Measurements from ENCODE around the gene ARHGAP6.

The ARHGAP6 gene

DNA sequence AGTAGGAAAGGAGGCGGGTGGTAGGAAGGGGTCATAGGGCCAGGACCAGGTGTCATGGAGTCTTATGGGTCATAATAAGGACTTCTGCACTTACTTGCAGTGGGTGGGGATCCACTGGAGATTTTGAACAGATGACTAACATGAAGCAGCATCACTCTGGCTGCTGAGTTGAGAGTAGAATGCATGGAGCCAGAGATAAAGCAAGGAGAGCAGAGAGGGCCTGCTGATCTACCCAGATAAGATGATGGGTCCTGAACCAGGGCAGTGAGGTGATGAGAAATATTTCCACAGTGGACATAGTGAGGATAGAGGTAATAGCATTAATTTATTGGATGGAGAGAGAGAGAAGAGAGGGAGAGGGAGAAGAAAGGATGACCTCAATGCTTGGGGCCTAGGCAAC lies 506.6 kb downstream of the ARHGAP6 start:
- TF ChIP-seq, protein P1, sequence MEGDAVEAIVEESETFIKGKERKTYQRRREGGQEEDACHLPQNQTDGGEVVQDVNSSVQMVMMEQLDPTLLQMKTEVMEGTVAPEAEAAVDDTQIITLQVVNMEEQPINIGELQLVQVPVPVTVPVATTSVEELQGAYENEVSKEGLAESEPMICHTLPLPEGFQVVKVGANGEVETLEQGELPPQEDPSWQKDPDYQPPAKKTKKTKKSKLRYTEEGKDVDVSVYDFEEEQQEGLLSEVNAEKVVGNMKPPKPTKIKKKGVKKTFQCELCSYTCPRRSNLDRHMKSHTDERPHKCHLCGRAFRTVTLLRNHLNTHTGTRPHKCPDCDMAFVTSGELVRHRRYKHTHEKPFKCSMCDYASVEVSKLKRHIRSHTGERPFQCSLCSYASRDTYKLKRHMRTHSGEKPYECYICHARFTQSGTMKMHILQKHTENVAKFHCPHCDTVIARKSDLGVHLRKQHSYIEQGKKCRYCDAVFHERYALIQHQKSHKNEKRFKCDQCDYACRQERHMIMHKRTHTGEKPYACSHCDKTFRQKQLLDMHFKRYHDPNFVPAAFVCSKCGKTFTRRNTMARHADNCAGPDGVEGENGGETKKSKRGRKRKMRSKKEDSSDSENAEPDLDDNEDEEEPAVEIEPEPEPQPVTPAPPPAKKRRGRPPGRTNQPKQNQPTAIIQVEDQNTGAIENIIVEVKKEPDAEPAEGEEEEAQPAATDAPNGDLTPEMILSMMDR (IDR thresholded peaks at IDR 0.05; ENCODE audit: control insufficient read depth, extremely low read depth, insufficient read depth) = no peak
- no peak for DNase-seq (ENCODE audit: low read depth)
- H3K4me3 ChIP-seq (ENCODE audit: low read depth, low read length) = no peak overlapping the region

DNA sequence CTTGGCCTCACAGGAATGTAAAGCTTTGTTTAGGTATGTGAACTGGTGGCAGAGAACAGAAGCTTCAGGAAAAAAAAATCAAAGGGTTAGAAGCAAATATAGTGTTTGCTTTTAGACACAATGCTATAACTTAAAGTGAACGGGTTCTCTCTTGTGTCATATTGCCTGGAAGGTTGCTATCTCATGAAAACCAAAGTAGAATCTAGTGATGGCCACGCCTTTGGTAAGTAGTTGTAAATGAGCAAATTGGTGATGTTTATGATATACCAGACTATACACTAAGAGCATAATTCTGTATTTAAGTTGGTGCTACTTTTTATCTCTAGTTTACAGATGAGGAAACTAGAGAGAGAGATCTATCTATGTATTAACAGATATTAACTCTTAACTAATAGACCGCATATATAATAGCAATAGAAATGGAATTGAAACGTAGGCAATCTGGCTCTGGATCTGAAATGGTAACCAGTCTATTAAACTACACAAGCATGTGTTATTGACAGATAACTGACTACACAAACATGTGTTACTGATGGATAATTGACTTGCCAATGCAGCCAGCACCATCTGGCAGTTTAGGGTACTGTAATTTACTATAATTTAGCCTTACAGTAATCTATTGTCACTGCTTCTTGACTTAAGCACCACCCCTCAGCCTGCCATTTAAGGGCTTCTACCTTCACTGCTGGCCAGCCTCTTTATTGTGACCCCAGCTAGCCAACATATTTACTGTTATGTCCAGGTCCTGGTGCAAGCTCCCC lies 513.7 kb downstream of the ARHGAP6 start:
- TF ChIP-seq, protein P1 (IDR thresholded peaks at IDR 0.05; ENCODE audit: control insufficient read depth, extremely low read depth, insufficient read depth) = no peak
- no peak overlapping the region for H3K4me3 ChIP-seq (ENCODE audit: low read depth, low read length)
- no peak for DNase-seq (ENCODE audit: low read depth)

DNA sequence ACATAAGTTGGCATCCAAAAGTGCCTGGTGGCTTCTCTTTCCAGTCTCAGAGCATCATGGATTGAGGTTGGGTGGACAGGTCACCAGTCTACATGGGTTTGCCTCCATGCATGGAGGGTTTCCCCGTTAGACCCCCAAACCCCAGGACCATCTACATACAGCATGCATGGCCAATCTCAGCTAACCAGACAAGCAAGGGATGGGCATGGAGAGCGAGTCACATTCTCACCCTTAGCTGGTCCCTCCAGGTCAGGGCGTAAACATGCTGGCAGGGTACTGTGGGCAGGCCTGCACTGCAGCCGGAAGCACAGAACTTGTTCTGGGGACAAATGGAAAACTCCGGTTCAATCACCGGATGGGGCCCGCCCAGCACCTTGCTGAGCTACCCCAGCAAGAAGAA lies 517.3 kb downstream of the ARHGAP6 start:
- TF ChIP-seq, protein P1 (IDR thresholded peaks at IDR 0.05; ENCODE audit: control insufficient read depth, extremely low read depth, insufficient read depth) = no peak
- no peak for DNase-seq (ENCODE audit: low read depth)
- no peak overlapping the region for H3K4me3 ChIP-seq (ENCODE audit: low read depth, low read length)

DNA sequence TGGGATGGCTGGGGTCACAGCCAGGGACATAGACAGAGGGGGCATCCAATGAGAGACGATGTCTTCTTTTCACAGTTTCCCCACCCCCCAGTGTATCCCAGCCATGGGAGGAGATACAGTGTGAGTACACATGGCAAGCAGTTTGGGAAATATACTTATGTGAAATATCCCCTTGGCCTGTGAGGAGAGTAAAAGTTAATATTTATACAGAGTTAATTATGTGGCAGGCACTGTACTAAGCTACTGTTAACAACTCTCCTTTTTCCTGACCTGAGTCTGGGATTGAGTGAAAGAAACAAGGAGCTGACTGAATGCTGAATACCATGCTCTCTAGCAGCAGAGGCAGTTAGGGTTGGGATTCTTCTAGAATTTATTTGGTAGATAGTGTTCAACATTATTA lies 519.3 kb downstream of the ARHGAP6 start:
- DNase-seq (ENCODE audit: low read depth) = peak; percentile 19
- no peak overlapping the region for H3K4me3 ChIP-seq (ENCODE audit: low read depth, low read length)
- TF ChIP-seq, protein P1 (IDR thresholded peaks at IDR 0.05; ENCODE audit: control insufficient read depth, extremely low read depth, insufficient read depth) = no peak

DNA sequence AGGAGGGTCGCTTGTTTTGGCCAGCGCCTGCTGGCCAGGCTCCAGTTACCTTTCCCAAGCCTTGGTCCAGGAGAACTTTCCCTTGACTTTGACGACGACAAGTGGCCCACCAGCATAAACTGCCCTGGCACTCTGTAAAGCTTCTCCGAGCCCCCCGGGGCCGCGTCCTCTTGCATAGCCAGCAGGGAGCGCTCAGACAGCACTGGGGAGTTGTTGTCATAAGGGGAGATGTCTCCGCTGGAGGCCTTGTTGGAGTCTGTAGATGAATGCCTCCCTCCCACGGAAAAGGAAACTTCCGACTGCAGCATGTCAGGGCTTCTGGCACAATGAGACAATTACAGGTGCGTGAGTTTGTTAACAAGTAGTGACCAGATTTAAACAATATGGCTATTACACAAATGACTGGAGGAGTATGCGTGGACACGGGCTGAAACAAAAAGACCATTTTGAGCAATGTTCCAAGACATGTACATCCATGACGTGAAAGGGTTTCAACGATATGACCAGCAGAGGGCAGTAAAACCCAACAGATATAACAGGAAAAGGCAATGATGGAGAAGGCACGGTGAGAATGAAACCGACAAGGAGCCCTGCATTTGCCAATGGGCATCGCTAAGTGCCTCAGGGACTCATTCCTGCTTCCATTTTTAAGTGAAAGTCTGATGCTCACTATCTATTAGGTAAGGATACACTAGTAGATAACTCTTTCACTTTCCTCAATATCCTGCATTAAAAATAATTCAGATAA lies 521.6 kb downstream of the ARHGAP6 start:
- H3K4me3 ChIP-seq (ENCODE audit: low read depth, low read length) = no peak overlapping the region
- TF ChIP-seq, protein P1 (IDR thresholded peaks at IDR 0.05; ENCODE audit: control insufficient read depth, extremely low read depth, insufficient read depth) = peak; percentile 54
- DNase-seq (ENCODE audit: low read depth) = peak; percentile 55

DNA sequence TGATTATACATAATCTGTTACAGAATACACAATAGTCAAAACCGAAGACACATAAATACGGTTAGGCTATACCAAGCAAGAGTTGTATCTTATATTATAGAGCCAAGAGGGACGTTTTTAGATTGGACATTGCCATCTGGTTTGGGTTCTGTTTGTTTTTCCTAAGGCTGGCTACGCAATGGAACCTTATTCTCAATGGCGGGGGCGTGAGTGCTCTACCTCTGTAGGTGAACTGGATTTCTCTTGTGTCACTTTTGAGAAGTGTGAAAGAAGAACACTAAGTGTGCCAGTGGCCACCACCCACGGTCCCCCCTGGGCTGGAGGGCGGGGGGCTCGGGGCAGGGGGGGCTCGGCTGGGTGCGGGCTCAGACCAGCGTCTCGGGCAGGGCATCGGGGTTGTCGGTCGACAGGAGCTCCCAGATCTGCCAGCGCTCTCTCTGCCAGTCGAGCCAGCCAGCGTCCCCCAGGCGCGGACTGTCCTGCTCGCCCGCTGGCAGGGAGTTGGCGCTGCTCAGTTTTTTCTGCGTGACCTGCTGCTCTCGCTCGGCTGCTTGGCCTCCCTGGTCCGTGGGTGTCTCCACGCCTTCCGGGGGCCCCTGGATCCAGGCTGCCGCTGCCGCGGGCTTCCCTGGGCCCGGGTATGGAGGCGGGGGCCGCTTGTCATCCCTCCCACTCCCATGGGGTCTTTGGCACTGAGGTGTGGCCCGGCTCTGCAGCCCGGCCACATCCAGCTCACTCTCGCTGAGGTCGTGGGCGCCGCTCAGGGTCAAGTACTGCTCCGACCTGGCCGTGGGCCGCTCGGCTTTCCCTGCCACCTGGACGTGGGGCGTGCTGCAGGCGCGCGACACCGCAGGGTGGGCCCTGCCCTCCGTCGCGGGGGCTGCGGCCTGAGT lies 527.0 kb downstream of the ARHGAP6 start:
- DNase-seq (ENCODE audit: low read depth) = no peak
- TF ChIP-seq, protein P1 (IDR thresholded peaks at IDR 0.05; ENCODE audit: control insufficient read depth, extremely low read depth, insufficient read depth) = no peak
- no peak overlapping the region for H3K4me3 ChIP-seq (ENCODE audit: low read depth, low read length)
